ENCODE results near the gene TXLNB. TPM values are rescaled to one million over a fixed set of nuclear protein-coding genes. Genes with fewer than 3 reads are reported as not detected.

TXLNB gene
- total RNA-seq, 1 experiment from 2014 or later = 0.15 TPM

- ATAC-seq (no peak), DNase-seq (ENCODE audit: low spot score) (no peak)
- H3K4me3 Mint-ChIP-seq = no peak overlapping the region
- TF ChIP-seq ATF6 (CRISPR knock-in tag; IDR thresholded peaks at IDR 0.05) (no peak), JUN (CRISPR knock-in tag; IDR thresholded peaks at IDR 0.05) (no peak), NFATC4 (CRISPR knock-in tag; IDR thresholded peaks at IDR 0.05) (no peak), PREB (CRISPR knock-in tag; IDR thresholded peaks at IDR 0.05; ENCODE audit: borderline replicate concordance) (no peak), ZNF232 (CRISPR knock-in tag; IDR thresholded peaks at IDR 0.05) (no peak), E2F4 (CRISPR knock-in tag; IDR thresholded peaks at IDR 0.05; ENCODE audit: borderline replicate concordance, low read depth) (no peak), CBFB (CRISPR knock-in tag; IDR thresholded peaks at IDR 0.05; ENCODE audit: low read depth) (no peak), PRRX2 (CRISPR knock-in tag; IDR thresholded peaks at IDR 0.05) (no peak), ZNF219 (CRISPR knock-in tag; IDR thresholded peaks at IDR 0.05; ENCODE audit: borderline replicate concordance) (no peak), HMGA2 (CRISPR knock-in tag; IDR thresholded peaks at IDR 0.05) (no peak), KAT7 (CRISPR knock-in tag; IDR thresholded peaks at IDR 0.05; ENCODE audit: borderline replicate concordance) (no peak), ERG (CRISPR knock-in tag; IDR thresholded peaks at IDR 0.05) (no peak), ETV6 (CRISPR knock-in tag; IDR thresholded peaks at IDR 0.05) (no peak), EMX1 (CRISPR knock-in tag; IDR thresholded peaks at IDR 0.05) (no peak), JAZF1 (CRISPR knock-in tag; IDR thresholded peaks at IDR 0.05) (no peak), AR (CRISPR knock-in tag; IDR thresholded peaks at IDR 0.05) (no peak)
- no peaks in the 10 kb centered on the region for H3K36me3 Mint-ChIP-seq
- ChIA-PET CTCF (no interaction called here), POLR2A (no interaction called here)
- no peak overlapping the region for H3K27ac Mint-ChIP-seq
- H3K27me3 Mint-ChIP-seq (ENCODE audit: low read depth) = no peaks in the 10 kb centered on the region
- H3K4me1 Mint-ChIP-seq = no peaks in the 10 kb centered on the region
- H3K9me3 Mint-ChIP-seq = no peaks in the 10 kb centered on the region
Measured at GRCh38 chr6:139277161-139277560, 14.6 kb downstream of the TXLNB start.

- DNase-seq (ENCODE audit: low spot score) = no peak
- H3K4me1 Mint-ChIP-seq = no peaks in the 10 kb centered on the region
- H3K36me3 Mint-ChIP-seq = no peaks in the 10 kb centered on the region
- H3K27me3 Mint-ChIP-seq (ENCODE audit: low read depth) = no peaks in the 10 kb centered on the region
- ChIA-PET CTCF (no interaction called here), POLR2A (no interaction called here)
- no peak overlapping the region for H3K4me3 Mint-ChIP-seq
- H3K9me3 Mint-ChIP-seq = no peaks in the 10 kb centered on the region
- no peak overlapping the region for H3K27ac Mint-ChIP-seq
- ATAC-seq = no peak
- TF ChIP-seq MLX (CRISPR knock-in tag; IDR thresholded peaks at IDR 0.05) (no peak), SOX15 (CRISPR knock-in tag; IDR thresholded peaks at IDR 0.05) (no peak), SP1 (CRISPR knock-in tag; conservative IDR thresholded peaks at IDR 0.05) (no peak), ZSCAN18 (CRISPR knock-in tag; IDR thresholded peaks at IDR 0.05) (no peak), STAT6 (CRISPR knock-in tag; conservative IDR thresholded peaks at IDR 0.05; ENCODE audit: low read depth) (no peak), ELF4 (CRISPR knock-in tag; IDR thresholded peaks at IDR 0.05; ENCODE audit: low read depth) (no peak), GABPB1 (CRISPR knock-in tag; IDR thresholded peaks at IDR 0.05) (no peak)
Measured at GRCh38 chr6:139275279-139276055, 16.3 kb downstream of the TXLNB start.

All from WTC11 (cell line).